ENCODE results near the gene HELZ.
"Not testable (repeated sequence)": the region's sequence is repeated elsewhere in the genome, so short reads cannot be mapped to it uniquely, and the experiment has no call there.

Gene HELZ

GRCh38 chr17:67224736-67225135 is 20.3 kb downstream of the HELZ start:
- DNase-seq: no peak

GRCh38 chr17:67223924-67224323 is 21.1 kb downstream of the HELZ start:
- no peak for DNase-seq

GRCh38 chr17:67221062-67221998 is 23.7 kb downstream of the HELZ start:
- DNase-seq: peak; percentile 16

GRCh38 chr17:67218385-67218950 is 26.5 kb downstream of the HELZ start:
- no peak for DNase-seq

GRCh38 chr17:67217446-67217845 is 27.6 kb downstream of the HELZ start:
- no peak for DNase-seq

- DNase-seq: no peak
These were observed 28.2 kb downstream of the HELZ start for GRCh38 chr17:67216578-67217320.

- no peak for DNase-seq
These were observed 29.0 kb downstream of the HELZ start for GRCh38 chr17:67215991-67216421.

- DNase-seq: no peak
These were observed 32.1 kb downstream of the HELZ start for GRCh38 chr17:67212714-67213417.

- no peak for DNase-seq
These were observed 32.8 kb downstream of the HELZ start for GRCh38 chr17:67212231-67212630.

- no peak for DNase-seq
These were observed 33.3 kb downstream of the HELZ start for GRCh38 chr17:67211742-67212141.

- no peak for DNase-seq
These were observed 34.1 kb downstream of the HELZ start for GRCh38 chr17:67210915-67211314.

GRCh38 chr17:67208232-67208631 is 36.8 kb downstream of the HELZ start:
- no peak for DNase-seq

GRCh38 chr17:67203818-67204217 is 41.2 kb downstream of the HELZ start:
- DNase-seq: no peak

- no peak for DNase-seq
These were observed 42.5 kb downstream of the HELZ start for GRCh38 chr17:67202503-67202902.

- DNase-seq: no peak
These were observed 44.2 kb downstream of the HELZ start for GRCh38 chr17:67200727-67201301.

GRCh38 chr17:67198131-67198530 is 46.9 kb downstream of the HELZ start:
- DNase-seq: no peak

GRCh38 chr17:67197023-67197422 is 48.0 kb downstream of the HELZ start:
- DNase-seq: not testable (repeated sequence)

- DNase-seq: no peak
These were observed 48.6 kb downstream of the HELZ start for GRCh38 chr17:67196422-67196821.

- DNase-seq: no peak
These were observed 50.9 kb downstream of the HELZ start for GRCh38 chr17:67194134-67194533.

GRCh38 chr17:67187927-67188326 is 57.1 kb downstream of the HELZ start:
- DNase-seq: no peak

GRCh38 chr17:67186782-67187181 is 58.2 kb downstream of the HELZ start:
- no peak for DNase-seq

GRCh38 chr17:67183531-67183930 is 61.5 kb downstream of the HELZ start:
- DNase-seq: no peak

GRCh38 chr17:67181825-67182224 is 63.2 kb downstream of the HELZ start:
- DNase-seq: no peak
